A549 treated with AZD9567 at 1 μM for 4 hours (cell line): ENCODE measurements around the gene RSPH4A. TPM values are rescaled to one million over a fixed set of nuclear protein-coding genes. Genes with fewer than 3 reads are reported as not detected.

Source experiments
- total RNA-seq: library from RNA; stranded (reverse); fragments of 200-300 nt; extraction: Qiagen RNA extraction; gene quantifications from 5 replicates; pipeline ENCODE4 v1.2.3, GENCODE V29; 2022; ENCODE audit not compliant: insufficient read depth

RSPH4A gene
- 0.11 to 0.24 TPM (median 0.17 TPM) in 4 of 5 replicates, not detected in the other for total RNA-seq

DNA sequence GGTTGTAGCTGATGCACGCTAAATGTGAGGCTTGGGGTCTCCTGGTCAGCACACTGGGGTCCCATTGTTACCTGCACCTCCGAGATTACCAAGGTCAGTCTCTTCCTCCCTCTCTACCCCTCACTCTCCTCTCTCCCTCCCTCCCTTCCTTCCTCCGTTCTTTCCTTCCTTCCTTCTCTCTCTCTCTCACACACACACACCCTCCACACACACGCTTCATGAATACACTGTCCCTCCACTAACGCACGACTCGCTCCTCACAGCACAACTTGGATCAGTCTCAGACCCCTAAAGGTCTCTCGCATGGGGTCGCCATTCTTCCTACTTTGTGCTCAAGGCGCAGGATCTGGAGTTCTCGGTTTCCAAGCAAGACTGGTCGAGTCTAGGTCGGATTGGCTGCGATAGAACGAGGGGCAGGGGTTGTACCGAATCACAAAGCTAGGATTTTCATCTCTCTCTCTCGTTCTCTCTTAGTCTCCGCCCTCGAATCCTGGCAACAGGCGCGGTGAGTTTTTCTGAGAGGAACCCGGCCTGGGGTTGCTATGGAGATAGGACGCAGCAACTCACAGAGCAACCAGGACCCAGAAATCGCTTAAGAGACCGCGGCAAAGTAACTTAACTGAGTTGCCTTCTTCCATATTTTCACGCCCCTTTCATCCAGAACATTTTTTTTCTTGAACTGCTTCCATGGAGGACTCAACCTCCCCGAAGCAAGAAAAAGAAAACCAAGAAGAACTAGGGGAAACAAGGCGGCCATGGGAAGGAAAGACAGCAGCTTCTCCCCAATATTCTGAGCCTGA is at the start of gene RSPH4A:
RSPH4A (plus strand) TSS at position 543 of the 800 bp plus-strand sequence; CDS start at position 688, 145 bp downstream.

DNA sequence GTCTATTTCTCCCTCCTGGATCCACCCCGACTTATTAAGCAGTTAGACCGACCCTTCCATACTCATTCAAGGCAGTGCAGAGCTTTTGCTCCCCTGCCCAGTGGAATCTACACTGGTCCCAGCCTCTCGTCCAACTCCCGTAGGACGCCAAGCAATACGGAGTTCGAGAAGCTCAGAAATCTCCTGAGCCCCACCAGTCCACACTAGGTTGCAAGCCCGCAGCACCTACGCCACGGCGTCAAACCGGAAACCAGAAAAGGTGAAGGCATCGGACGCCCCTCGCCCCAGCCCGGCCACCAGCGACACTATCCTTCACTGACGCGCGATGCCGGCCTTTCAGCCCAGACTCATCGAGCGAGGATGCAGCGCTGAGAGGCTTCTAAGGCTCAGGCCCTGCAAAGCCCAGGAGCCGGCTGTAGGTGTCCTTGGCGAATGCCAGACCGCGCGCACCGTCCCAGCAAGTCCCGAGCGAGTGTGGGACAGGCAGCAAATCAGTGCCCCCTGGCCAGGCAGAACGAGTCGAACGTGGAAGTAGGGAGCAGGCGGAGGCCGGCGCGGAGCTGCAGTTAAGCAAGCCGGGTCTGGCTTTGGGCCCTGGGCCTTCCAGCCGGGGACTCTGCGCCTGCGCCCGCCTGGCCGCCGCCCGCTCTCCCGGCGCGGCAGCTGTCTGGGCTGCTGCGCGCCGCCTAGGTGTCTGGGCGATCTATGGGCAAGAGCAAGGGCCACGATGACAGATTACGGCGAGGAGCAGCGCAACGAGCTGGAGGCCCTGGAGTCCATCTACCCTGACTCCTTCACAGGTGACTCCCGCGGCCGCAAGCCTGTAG is 45.2 kb upstream of the RSPH4A start, which contains the start of gene RWDD1:
RWDD1 (plus strand) TSS at position 649 of the 827 bp plus-strand sequence; CDS start at position 728, 79 bp downstream.

DNA sequence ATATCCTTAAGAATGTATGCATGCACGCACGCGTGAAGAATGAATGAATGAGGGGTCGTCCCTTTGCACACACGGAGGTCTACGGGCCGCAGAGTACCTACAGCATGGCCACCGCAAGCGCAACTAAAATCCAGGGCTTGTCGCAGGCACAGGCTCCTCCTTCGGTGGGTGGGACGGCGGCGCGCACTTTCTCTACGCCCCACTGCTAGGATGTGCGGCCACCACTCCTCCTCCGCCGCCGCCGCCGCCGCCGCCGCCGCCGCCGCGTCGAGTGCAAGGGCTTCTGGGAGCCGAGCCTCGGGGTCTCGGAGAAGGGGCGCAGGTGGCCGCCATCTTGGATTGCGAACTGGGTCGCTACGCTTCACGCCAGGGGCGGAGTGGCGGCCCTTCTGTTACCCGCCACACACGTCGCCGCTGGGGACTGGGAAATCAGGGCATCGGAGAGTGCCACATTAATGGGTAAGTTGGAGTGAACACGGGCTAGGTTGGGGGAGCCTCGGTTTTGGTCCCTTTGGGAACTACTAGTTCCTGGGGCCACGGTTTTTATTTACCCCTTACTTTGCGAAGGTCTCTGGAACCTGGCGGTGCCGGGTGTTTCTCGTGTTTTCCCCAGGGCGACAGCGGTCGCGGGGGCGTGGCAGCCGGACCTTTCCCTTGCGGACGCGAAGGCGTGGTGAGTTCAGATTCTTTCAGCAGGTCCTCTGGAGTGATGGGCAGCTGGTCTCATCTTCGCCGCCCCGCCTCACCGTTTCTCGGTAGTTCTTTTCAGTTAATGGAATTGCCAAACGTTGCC is 64.8 kb downstream of the RSPH4A start, which contains the start of gene KPNA5:
KPNA5 (plus strand) TSS at position 332 of the 793 bp plus-strand sequence; CDS start at position 456, 124 bp downstream.

Other genes starting within 250 kb of the RSPH4A start
- gene DSE, start 245.5 kb upstream of the RSPH4A start, total RNA-seq: 12.0 to 17.0 TPM (median 13.7 TPM) in 5 replicates
- gene CALHM6, start 155.1 kb upstream of the RSPH4A start, total RNA-seq: 0.29 TPM in 1 of 5 replicates, not detected in the others
- 0.02 to 0.04 TPM (median 0.03 TPM) in 4 of 5 replicates, not detected in the other for gene CALHM5, start 104.8 kb upstream of the RSPH4A start, total RNA-seq
- gene TRAPPC3L, start 70.8 kb upstream of the RSPH4A start, total RNA-seq: not detected in 5 replicates
- 0.07 TPM in 1 of 5 replicates, not detected in the others for gene CALHM4, start 62.7 kb upstream of the RSPH4A start, total RNA-seq
- gene RWDD1, start 45.0 kb upstream of the RSPH4A start, total RNA-seq: 23.4 to 37.7 TPM (median 36.3 TPM) in 5 replicates
- gene ZUP1, start 52.3 kb downstream of the RSPH4A start, total RNA-seq: 6.9 to 13.9 TPM (median 7.5 TPM) in 5 replicates
- 1.1 to 2.0 TPM (median 1.8 TPM) in 5 replicates for gene KPNA5, start 64.7 kb downstream of the RSPH4A start, total RNA-seq
- gene FAM162B, start 149.2 kb downstream of the RSPH4A start, total RNA-seq: not detected in 5 replicates
- not detected in 5 replicates for gene GPRC6A, start 212.6 kb downstream of the RSPH4A start, total RNA-seq